Neural cell (in vitro differentiated cells): ENCODE data around the gene RBM43. TPM values are rescaled to one million over a fixed set of nuclear protein-coding genes. Genes with fewer than 3 reads are reported as not detected.

ENCODE experiments used
- H2AFZ ChIP-seq: fragments of 200-600, 300-800 bp; sonication (generic), shearing (Covaris generic); 2 replicates; pipeline ENCODE4 v1.6.0; 2014; ENCODE audit warnings: low read depth, mild to moderate bottlenecking, antibody characterized with exemption, low read length, moderate library complexity
- H3F3A ChIP-seq: fragments of 200-600 bp; shearing (Covaris generic); 2 replicates; pipeline ENCODE4 v1.6.1; 2016; ENCODE audit warnings: mild to moderate bottlenecking, moderate library complexity, mixed read lengths, antibody characterized with exemption, low read length; ENCODE audit not compliant: insufficient read depth, poor library complexity, severe bottlenecking
- H3K27ac ChIP-seq: fragments of 200-600, 300-800 bp; sonication (generic), shearing (Covaris generic); 2 replicates; pipeline ENCODE4 v1.5.1; 2014; ENCODE audit warnings: mild to moderate bottlenecking, low read length, moderate library complexity
- H3K27me3 ChIP-seq: fragments of 300-800, 200-600 bp; sonication (generic), shearing (Covaris generic); 2 replicates; pipeline ENCODE4 v1.6.0; 2014; ENCODE audit warnings: mild to moderate bottlenecking, low read depth, low read length, moderate library complexity; ENCODE audit not compliant: insufficient read depth
- H3K36me3 ChIP-seq: fragments of 300-800, 200-600 bp; sonication (generic), shearing (Covaris generic); 2 replicates; pipeline ENCODE4 v1.5.1; 2014; ENCODE audit warnings: mild to moderate bottlenecking, antibody characterized with exemption, low read length, moderate library complexity; ENCODE audit not compliant: insufficient read depth
- H3K4me2 ChIP-seq: fragments of 300-800, 200-600 bp; sonication (generic), shearing (Covaris generic); 2 replicates; pipeline ENCODE4 v1.6.0; 2014; ENCODE audit warnings: mild to moderate bottlenecking, low read length
- H3K4me3 ChIP-seq: fragments of 300-800, 200-600 bp; sonication (generic), shearing (Covaris generic); 2 replicates; pipeline ENCODE4 v1.5.1; 2014; ENCODE audit warnings: mild to moderate bottlenecking, low read length, moderate library complexity
- H3K79me2 ChIP-seq: fragments of 200-600 bp; shearing (Covaris generic); replicated peaks from 2 replicates; pipeline ENCODE4 v1.6.0; 2014; ENCODE audit warnings: mild to moderate bottlenecking, low read length, moderate library complexity; ENCODE audit not compliant: insufficient read depth
- H3K9ac ChIP-seq: fragments of 300-800, 200-600 bp; sonication (generic), shearing (Covaris generic); 2 replicates; pipeline ENCODE4 v1.6.1; 2016; ENCODE audit warnings: mild to moderate bottlenecking, low read length, mixed read lengths
- H3K9me2 ChIP-seq: fragments of 200-600 bp; shearing (Covaris generic); 2 replicates; pipeline ENCODE4 v1.6.1; 2016; ENCODE audit warnings: mild to moderate bottlenecking, low read length, mixed read lengths; ENCODE audit not compliant: insufficient read depth
- H3K9me3 ChIP-seq: fragments of 200-600, 300-800 bp; sonication (generic), shearing (Covaris generic); 2 replicates; pipeline ENCODE4 v1.6.1; 2016; ENCODE audit warnings: mild to moderate bottlenecking, mixed run types, low read length, moderate library complexity, mixed read lengths
- H4K20me1 ChIP-seq: fragments of 200-600 bp; shearing (Covaris generic); 2 replicates; pipeline ENCODE4 v1.6.1; 2016; ENCODE audit warnings: mild to moderate bottlenecking, mixed run types; ENCODE audit not compliant: insufficient read depth
- EP300 ChIP-seq: fragments of 450-650 bp; conservative IDR thresholded peaks from 2 replicates; pipeline ENCODE4 v1.6.1; 2014; ENCODE audit warnings: antibody characterized with exemption, mild to moderate bottlenecking, moderate library complexity; ENCODE audit not compliant: poor library complexity, severe bottlenecking
- EZH2 ChIP-seq: fragments of 200-600, 300-800 bp; shearing (Covaris generic), sonication (generic); IDR thresholded peaks from 2 replicates; pipeline ENCODE4 v1.6.1; 2014; ENCODE audit warnings: antibody characterized with exemption, low read length, borderline replicate concordance, mild to moderate bottlenecking; ENCODE audit not compliant: insufficient read depth, poor library complexity, severe bottlenecking
- MXI1 ChIP-seq: fragments of 450-650 bp; conservative IDR thresholded peaks from 2 replicates; pipeline ENCODE4 v1.6.1; 2014; ENCODE audit warnings: antibody characterized with exemption, mild to moderate bottlenecking; ENCODE audit not compliant: poor library complexity, severe bottlenecking
- POLR2AphosphoS5 ChIP-seq: IDR thresholded peaks from 2 replicates; pipeline ENCODE4 v1.6.1; 2012
- RAD21 ChIP-seq: fragments of 450-650 bp; conservative IDR thresholded peaks from 2 replicates; pipeline ENCODE4 v1.6.1; 2014; ENCODE audit warnings: antibody characterized with exemption, mild to moderate bottlenecking, moderate library complexity
- REST ChIP-seq: IDR thresholded peaks from 2 replicates; pipeline ENCODE4 v1.6.1; 2012; ENCODE audit warnings: borderline replicate concordance
- SMC3 ChIP-seq: fragments of 450-650 bp; conservative IDR thresholded peaks from 2 replicates; pipeline ENCODE4 v1.6.1; 2014; ENCODE audit warnings: antibody characterized with exemption, mild to moderate bottlenecking, moderate library complexity; ENCODE audit not compliant: poor library complexity
- TAF1 ChIP-seq: IDR thresholded peaks from 2 replicates; pipeline ENCODE4 v1.6.1; 2012; ENCODE audit warnings: low read depth
- polyA plus RNA-seq: library from polyadenylated mRNA; depleted of rRNA; stranded (reverse); fragments of >200 nt; gene quantifications from 2 replicates; pipeline ENCODE4 v1.2.3, GENCODE V29; 2014
- TF ChIP-seq, protein P1 (sequence below): fragments of 450-650 bp; IDR thresholded peaks from 2 replicates; pipeline ENCODE4 v1.5.1; 2014; ENCODE audit warnings: antibody characterized with exemption, mild to moderate bottlenecking, moderate library complexity; ENCODE audit not compliant: poor library complexity, severe bottlenecking

Gene RBM43
- polyA plus RNA-seq, 1 donor from 2014 or later = not detected

DNA sequence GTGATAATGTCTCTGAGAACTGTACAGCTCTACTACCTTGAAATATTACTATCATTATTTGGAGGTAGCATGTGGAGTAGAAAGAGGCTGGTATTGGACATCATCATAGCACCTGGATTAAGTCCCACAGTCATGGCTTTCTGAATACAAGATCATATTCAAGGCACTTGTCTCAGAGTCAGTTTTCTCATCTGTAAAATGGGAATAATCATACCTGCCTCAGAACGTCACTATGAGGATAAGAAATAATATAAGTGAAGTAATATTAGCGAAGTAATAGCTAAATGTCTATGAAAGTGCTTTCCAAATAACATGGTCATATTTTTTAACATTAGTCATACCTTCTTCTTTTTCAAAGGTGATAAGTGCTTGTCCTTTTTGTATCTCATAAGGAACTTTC lies 16.8 kb upstream of the RBM43 start:
- no peaks in the 10 kb centered on the region for H3K9me3 ChIP-seq
- H3K9ac ChIP-seq = no peak overlapping the region
- no peaks in the 10 kb centered on the region for H4K20me1 ChIP-seq
- no peaks in the 10 kb centered on the region for H3K9me2 ChIP-seq
- H3K4me2 ChIP-seq = no peak overlapping the region
- no peaks in the 10 kb centered on the region for H3K27me3 ChIP-seq
- no peak for TF ChIP-seq REST
- TF ChIP-seq EZH2 = no peak
- no peak for TF ChIP-seq EP300
- no peak for TF ChIP-seq POLR2AphosphoS5
- TF ChIP-seq TAF1 = no peak
- TF ChIP-seq SMC3 = no peak
- no peak for TF ChIP-seq MXI1
- TF ChIP-seq, protein P1, sequence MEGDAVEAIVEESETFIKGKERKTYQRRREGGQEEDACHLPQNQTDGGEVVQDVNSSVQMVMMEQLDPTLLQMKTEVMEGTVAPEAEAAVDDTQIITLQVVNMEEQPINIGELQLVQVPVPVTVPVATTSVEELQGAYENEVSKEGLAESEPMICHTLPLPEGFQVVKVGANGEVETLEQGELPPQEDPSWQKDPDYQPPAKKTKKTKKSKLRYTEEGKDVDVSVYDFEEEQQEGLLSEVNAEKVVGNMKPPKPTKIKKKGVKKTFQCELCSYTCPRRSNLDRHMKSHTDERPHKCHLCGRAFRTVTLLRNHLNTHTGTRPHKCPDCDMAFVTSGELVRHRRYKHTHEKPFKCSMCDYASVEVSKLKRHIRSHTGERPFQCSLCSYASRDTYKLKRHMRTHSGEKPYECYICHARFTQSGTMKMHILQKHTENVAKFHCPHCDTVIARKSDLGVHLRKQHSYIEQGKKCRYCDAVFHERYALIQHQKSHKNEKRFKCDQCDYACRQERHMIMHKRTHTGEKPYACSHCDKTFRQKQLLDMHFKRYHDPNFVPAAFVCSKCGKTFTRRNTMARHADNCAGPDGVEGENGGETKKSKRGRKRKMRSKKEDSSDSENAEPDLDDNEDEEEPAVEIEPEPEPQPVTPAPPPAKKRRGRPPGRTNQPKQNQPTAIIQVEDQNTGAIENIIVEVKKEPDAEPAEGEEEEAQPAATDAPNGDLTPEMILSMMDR = no peak
- no peaks in the 10 kb centered on the region for H3K36me3 ChIP-seq
- H3F3A ChIP-seq = no peaks in the 10 kb centered on the region
- no peak overlapping the region for H2AFZ ChIP-seq
- no peak overlapping the region for H3K27ac ChIP-seq
- H3K4me3 ChIP-seq = no peak overlapping the region
- H3K79me2 ChIP-seq = no peaks in the 10 kb centered on the region

DNA sequence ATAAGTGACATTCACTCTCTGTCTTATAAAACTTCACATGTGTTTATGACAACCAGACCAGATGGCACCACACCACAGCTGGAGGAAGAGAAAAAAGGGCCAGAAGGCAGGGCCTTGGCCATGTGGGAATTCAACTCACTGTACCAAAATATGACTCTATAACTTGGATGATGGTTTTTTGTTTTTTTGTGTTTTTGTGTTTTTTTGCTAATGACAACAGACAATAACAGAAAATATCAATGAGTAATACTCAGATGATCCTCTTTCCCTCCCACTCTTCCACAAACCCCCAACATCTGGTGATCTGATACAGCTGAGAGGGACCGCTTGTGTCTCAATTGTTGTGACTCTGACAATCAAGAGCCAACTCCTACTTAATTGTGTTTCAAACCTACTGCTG lies 15.4 kb upstream of the RBM43 start:
- Histone ChIP-seq H3K79me2 (no peaks in the 10 kb centered on the region), H3K9me2 (no peaks in the 10 kb centered on the region), H4K20me1 (no peaks in the 10 kb centered on the region), H3K36me3 (no peaks in the 10 kb centered on the region), H3F3A (no peaks in the 10 kb centered on the region), H3K4me2 (no peak overlapping the region), H3K27me3 (no peaks in the 10 kb centered on the region), H3K27ac (no peak overlapping the region), H3K9ac (no peak overlapping the region), H3K9me3 (no peaks in the 10 kb centered on the region), H2AFZ (no peak overlapping the region), H3K4me3 (no peak overlapping the region)
- TF ChIP-seq EP300 (no peak), SMC3 (no peak), TAF1 (no peak), POLR2AphosphoS5 (no peak), REST (no peak), MXI1 (no peak), RAD21 (no peak), EZH2 (no peak)
- TF ChIP-seq, protein P1 = no peak
